ENCODE results near the gene PLAGL2. TPM values are rescaled to one million over a fixed set of nuclear protein-coding genes. Genes with fewer than 3 reads are reported as not detected.

Gene PLAGL2
- total RNA-seq, 2 experiments from 2014 or later, result 9.8 to 40.3 TPM

- no TSS peak for BruUV-seq (replicated peaks)
- Histone ChIP-seq H2AFZ (ENCODE audit: low read length) (no peak overlapping the region), H3K27ac (ENCODE audit: low read depth, low read length, poor library complexity, severe bottlenecking) (no peak overlapping the region), H3K4me3 (ENCODE audit: low read depth, low read length, poor library complexity, severe bottlenecking) (no peak overlapping the region), H3K36me3 (ENCODE audit: insufficient read depth, low read length) (peaks cover 50% of the 10 kb centered on the region), H3K9me3 (ENCODE audit: low read length) (no peaks in the 10 kb centered on the region), H3K4me1 (ENCODE audit: insufficient read depth, low read length, poor library complexity, severe bottlenecking) (no peaks in the 10 kb centered on the region), H3K4me2 (ENCODE audit: low read length) (no peak overlapping the region), H3K79me2 (ENCODE audit: insufficient read depth, low read depth, low read length) (no peaks in the 10 kb centered on the region), H4K20me1 (ENCODE audit: insufficient read depth, low read length) (no peaks in the 10 kb centered on the region), H3K9me2 (ENCODE audit: insufficient read depth, low read length) (no peaks in the 10 kb centered on the region)
- CTCF ChIA-PET (ENCODE audit: unreplicated experiment), result interaction anchor here (0.6 kb wide), 1 partner anchor 112 kb away, joined by 3 read pairs; no protein-coding TSS in a partner anchor
- DNase-seq (ENCODE audit: low spot score), result no peak
- intact Hi-C loops (cut with micrococcal nuclease; ENCODE audit: unreplicated experiment), result loop anchor here (10.0 kb wide), 1 partner anchor 502 kb away; no protein-coding TSS in a partner anchor
- TF ChIP-seq EZH2phosphoT487 (IDR thresholded peaks at IDR 0.05; ENCODE audit: borderline replicate concordance, low read depth, low read length), result no peak
- no peak for TF ChIP-seq CTCF (conservative IDR thresholded peaks at IDR 0.05; ENCODE audit: low read length)
- POLR2A ChIA-PET, result no interaction called here
Measured at GRCh38 chr20:32153156-32153665, 54.3 kb downstream of the PLAGL2 start.

- ChIA-PET POLR2A (interaction anchor here (0.6 kb wide), 1 partner anchor 154 kb away, joined by 4 read pairs; no protein-coding TSS in a partner anchor), CTCF (ENCODE audit: unreplicated experiment) (no interaction called here)
- no TSS peak for BruUV-seq (replicated peaks)
- H4K20me1 ChIP-seq (ENCODE audit: insufficient read depth, low read length), result no peaks in the 10 kb centered on the region
- DNase-seq (ENCODE audit: low spot score), result no peak
- H3K9me2 ChIP-seq (ENCODE audit: insufficient read depth, low read length), result no peaks in the 10 kb centered on the region
- H3K4me1 ChIP-seq (ENCODE audit: insufficient read depth, low read length, poor library complexity, severe bottlenecking), result no peaks in the 10 kb centered on the region
- H3K9me3 ChIP-seq (ENCODE audit: low read length), result no peaks in the 10 kb centered on the region
- intact Hi-C loops (cut with micrococcal nuclease; ENCODE audit: unreplicated experiment), result loop anchor here (10.0 kb wide), 1 partner anchor 502 kb away; no protein-coding TSS in a partner anchor
- H3K4me3 ChIP-seq (ENCODE audit: low read depth, low read length, poor library complexity, severe bottlenecking), result no peak overlapping the region
- H3K79me2 ChIP-seq (ENCODE audit: insufficient read depth, low read depth, low read length), result no peaks in the 10 kb centered on the region
- no peak overlapping the region for H3K4me2 ChIP-seq (ENCODE audit: low read length)
- TF ChIP-seq CTCF (conservative IDR thresholded peaks at IDR 0.05; ENCODE audit: low read length) (no peak), EZH2phosphoT487 (IDR thresholded peaks at IDR 0.05; ENCODE audit: borderline replicate concordance, low read depth, low read length) (no peak)
- peaks cover 46% of the 10 kb centered on the region for H3K36me3 ChIP-seq (ENCODE audit: insufficient read depth, low read length)
- no peak overlapping the region for H3K27ac ChIP-seq (ENCODE audit: low read depth, low read length, poor library complexity, severe bottlenecking)
- H2AFZ ChIP-seq (ENCODE audit: low read length), result no peak overlapping the region
Measured at GRCh38 chr20:32152421-32153155, 55.0 kb downstream of the PLAGL2 start.
